H1 (cell line): ENCODE data around the gene OR2T5.
"Not testable (repeated sequence)": the region's sequence is repeated elsewhere in the genome, so short reads cannot be mapped to it uniquely, and the experiment has no call there.

Experiments
- ATF3 ChIP-seq: IDR thresholded peaks from 2 replicates; pipeline ENCODE4 v1.6.1; 2011; ENCODE audit warnings: low read depth, mild to moderate bottlenecking, low read length; ENCODE audit not compliant: insufficient read depth
- BACH1 ChIP-seq: IDR thresholded peaks from 2 replicates; pipeline ENCODE4 v1.6.1; 2012; ENCODE audit warnings: low read length, improper control_type of control experiment
- CHD1 ChIP-seq: IDR thresholded peaks from 2 replicates; pipeline ENCODE4 v1.6.1; 2012; ENCODE audit warnings: low read depth, low read length, improper control_type of control experiment
- CTCF ChIP-seq, 3 experiments: IDR thresholded peaks; 1 replicate in 2 of 3; 2 replicates in 1 of 3; pipeline versions ENCODE4 v1.5.1 to v1.6.1; 2011; ENCODE audit warnings: low read length in 3 of 3, mild to moderate bottlenecking in 3 of 3, inconsistent platforms in 2 of 3, low read depth in 1 of 3, moderate library complexity in 1 of 3; ENCODE audit not compliant: insufficient read depth in 1 of 3; ENCODE audit errors: control extremely low read depth in 1 of 3
- EZH2 ChIP-seq: fragments of 200-600 bp; sonication (generic); IDR thresholded peaks from 2 replicates; pipeline ENCODE4 v1.7.1; 2012; ENCODE audit warnings: low read depth, mild to moderate bottlenecking, moderate library complexity, low read length, inconsistent platforms; ENCODE audit not compliant: severe bottlenecking
- JUND ChIP-seq: IDR thresholded peaks from 2 replicates; pipeline ENCODE4 v1.6.1; 2011; ENCODE audit warnings: mild to moderate bottlenecking, improper control_type of control experiment, low read length
- SP1 ChIP-seq: IDR thresholded peaks from 2 replicates; pipeline ENCODE4 v1.6.1; 2011; ENCODE audit warnings: low read depth, low read length
- SP2 ChIP-seq: IDR thresholded peaks from 2 replicates; pipeline ENCODE4 v1.6.1; 2012; ENCODE audit warnings: mild to moderate bottlenecking, low read length, inconsistent platforms

- not testable (repeated sequence) for TF ChIP-seq SP1; JUND; BACH1; SP2; CHD1; CTCF (IDR thresholded peaks at IDR 0.05; ENCODE audit: control extremely low read depth in 1 of 3, insufficient read depth in 1 of 3, low read depth in 1 of 3, low read length in 3 of 3); EZH2; ATF3
Observed at GRCh38 chr1:248438668-248439067, 49.7 kb upstream of the OR2T5 start.
